ENCODE results near the gene CROCC.
"Not testable (repeated sequence)": the region's sequence is repeated elsewhere in the genome, so short reads cannot be mapped to it uniquely, and the experiment has no call there.

Gene CROCC

DNA sequence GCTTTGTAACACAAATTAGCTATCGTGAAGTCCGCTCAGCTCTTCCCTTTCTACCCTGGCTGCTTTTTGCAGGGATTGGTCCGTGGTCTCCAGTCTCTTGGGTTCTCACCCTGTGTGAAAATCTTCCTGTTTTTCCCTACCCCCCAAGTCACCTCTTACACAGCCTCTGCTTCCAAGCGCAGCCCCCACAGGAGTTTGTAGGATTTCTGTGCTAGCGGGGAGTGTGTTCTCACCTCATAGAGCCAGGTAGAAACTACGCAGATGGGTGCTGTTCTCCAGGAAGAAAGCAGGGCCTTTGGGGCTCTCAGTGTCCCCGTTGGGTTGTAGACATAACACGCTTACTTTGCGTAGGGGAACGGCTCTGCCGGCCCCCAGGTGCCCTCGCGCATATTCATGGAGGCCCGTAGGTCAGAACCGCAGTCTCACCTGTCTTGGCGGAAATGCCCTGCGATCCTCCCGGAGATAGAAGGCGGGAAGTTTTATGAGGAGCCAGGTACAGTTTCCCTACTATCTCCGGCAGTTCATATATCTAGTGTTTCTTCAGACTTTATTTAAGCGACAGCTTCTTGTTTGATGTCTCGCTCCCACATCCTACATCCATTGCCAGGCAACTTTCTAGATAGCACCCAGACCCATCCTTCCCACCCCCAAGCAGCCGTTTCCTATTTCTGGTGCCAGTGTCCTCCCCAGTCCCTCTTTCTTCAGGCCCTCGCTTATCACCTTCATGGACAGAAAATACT, 25.2 kb upstream of the CROCC start:
- peak; percentile 81 for DNase-seq

GRCh38 chr1:16897653-16898052, 24.1 kb upstream of the CROCC start:
- not testable (repeated sequence) for DNase-seq

- not testable (repeated sequence) for DNase-seq
Measured at GRCh38 chr1:16898298-16898697, 23.4 kb upstream of the CROCC start.

GRCh38 chr1:16899020-16899419, 22.7 kb upstream of the CROCC start:
- DNase-seq, result not testable (repeated sequence)

GRCh38 chr1:16900751-16901150, 21.0 kb upstream of the CROCC start:
- no peak for DNase-seq

- DNase-seq, result not testable (repeated sequence)
Measured at GRCh38 chr1:16901371-16901770, 20.4 kb upstream of the CROCC start.

- DNase-seq, result no peak
Measured at GRCh38 chr1:16903054-16903453, 18.7 kb upstream of the CROCC start.

DNA sequence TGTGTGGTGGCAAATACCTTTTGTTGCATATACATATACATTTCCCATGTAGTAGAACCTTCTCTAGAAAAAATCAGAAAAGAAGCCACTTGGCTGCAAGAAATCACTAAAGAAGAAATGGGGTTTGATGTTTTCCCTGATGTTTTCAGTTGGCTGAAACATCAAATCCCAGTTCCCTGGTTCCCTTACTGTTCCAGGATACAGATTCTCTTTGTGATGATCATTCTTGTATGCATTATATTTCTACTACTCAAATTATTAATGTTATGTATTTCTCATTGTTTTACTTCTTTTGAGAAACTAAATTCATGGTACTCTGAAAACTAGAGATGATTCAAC, 18.3 kb upstream of the CROCC start:
- DNase-seq, result no peak

DNA sequence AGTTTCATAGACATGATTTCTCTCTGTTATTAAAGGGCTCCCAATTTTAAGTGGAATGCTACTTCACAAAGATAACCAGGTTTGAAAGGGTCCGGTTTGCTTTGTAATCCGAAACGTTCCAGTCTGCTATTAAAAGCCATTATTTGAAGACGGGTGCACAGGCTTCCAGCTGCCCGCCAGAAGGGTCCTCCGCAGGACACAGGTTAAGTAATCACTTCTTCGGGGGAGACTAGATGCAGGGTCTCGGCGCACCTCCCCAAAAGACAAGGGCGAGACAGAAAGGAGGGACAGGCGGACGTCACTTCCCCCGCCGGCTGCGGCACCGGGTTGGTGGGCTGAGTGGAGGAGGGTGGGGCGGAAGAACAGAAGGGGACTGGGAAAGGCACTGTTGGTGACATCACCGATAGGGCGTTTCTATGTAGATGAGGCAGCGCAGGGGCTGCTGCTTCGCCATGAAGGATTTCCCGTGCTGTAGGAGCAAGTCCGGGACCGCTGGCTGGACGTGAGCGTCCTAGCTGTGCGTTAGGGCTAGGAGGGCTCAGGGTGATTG, 17.1 kb upstream of the CROCC start:
- DNase-seq, result peak; percentile 100

DNA sequence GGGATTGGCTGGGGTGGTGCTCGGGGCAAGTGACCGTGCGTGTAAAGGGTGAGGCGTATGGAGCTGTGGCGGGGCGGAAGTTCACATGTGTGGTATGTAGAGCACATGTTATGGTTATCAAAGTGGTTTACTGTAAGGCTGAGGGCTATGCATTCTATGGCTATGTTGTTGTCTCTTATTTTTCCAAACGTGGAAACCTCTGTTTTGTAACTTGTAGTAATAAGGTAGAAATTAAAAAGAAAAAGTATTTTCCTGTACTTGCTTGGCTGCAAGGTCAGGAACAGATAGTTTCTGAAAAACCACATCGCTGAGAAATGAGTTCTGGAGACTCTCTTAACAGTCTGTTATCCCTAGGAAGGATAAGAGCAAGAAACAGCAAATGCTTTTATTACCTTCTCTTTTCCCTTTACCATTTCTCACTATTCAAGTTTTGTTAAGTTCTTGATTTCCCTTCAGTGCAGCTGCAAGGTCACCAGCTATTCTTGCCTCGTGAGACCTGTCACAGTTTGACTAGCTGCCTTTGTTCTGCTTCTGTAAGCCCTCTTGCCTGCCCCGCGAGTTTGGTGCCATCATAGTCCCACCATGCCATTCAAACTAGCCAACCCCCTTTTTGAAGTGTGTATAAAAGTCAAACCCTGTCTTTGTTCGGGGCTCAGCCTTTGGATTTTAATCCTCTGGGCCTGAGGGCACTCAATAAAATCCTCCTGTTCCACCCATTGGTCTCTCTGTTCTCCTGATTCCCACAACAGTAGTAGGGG, 16.4 kb upstream of the CROCC start:
- peak; percentile 53 for DNase-seq

- DNase-seq, result peak; percentile 34
Measured at GRCh38 chr1:16905868-16906702, 15.6 kb upstream of the CROCC start.

DNA sequence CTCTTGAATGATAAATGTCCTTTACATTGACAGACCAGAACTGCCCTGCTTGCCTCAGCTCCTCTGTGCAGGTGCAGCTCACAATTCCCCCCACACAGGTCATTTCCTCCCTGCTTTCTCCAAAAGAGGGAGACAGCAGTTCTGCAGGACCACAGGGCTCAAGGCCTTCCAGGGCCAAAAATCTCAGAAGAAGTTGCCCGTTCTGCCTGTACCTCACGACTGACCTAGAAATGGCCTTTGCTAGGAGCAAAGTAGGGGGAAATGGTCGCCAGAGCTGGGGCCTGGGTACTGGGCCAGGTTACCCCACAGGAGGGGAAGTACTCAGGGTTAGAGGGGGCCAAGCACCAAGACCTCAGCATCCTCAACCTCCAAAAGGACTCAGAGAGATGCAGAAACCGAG, 14.9 kb upstream of the CROCC start:
- DNase-seq, result no peak

DNA sequence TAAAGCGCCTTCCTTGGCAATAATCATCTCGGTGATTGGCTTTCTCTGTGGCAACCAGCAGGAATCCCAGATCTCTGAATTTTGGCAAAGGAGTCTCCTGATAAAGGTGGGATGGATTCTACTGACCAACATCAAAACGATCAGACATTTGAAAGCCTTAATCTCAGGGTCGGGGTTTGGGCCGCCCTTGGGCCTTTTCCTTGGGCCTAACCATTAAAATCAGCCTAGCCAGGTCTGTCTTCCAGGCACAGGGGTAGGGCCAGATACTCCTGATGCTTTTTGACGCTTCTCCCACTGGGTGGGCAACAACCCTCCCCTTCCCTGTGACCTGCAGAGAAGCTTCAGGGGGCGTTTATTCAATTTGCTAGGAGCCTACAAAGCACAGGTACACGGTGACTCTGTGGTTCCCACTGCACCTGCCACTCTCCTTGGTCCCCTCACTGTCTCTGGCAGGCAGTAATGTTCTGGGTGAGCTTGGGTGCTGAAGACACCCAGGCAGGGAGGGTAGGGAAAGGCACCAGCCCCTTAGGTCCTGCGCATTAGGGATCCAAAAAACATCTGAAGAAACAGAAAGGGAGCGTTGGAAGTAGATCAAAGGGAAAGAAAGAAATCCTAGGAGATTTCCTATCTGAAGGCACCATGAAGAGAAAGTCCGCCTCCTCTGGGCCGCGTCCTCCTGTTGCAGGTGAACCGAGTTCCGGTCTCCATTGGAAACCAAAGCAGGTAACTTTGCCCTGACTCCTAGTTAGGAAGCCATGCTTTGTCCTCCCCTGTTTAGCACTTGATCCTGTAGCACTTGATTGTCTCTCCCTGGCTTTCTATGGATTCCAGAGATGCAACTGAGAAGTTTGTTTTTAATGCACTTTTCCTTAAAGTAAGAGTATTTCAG, 13.6 kb upstream of the CROCC start:
- DNase-seq, result no peak

DNA sequence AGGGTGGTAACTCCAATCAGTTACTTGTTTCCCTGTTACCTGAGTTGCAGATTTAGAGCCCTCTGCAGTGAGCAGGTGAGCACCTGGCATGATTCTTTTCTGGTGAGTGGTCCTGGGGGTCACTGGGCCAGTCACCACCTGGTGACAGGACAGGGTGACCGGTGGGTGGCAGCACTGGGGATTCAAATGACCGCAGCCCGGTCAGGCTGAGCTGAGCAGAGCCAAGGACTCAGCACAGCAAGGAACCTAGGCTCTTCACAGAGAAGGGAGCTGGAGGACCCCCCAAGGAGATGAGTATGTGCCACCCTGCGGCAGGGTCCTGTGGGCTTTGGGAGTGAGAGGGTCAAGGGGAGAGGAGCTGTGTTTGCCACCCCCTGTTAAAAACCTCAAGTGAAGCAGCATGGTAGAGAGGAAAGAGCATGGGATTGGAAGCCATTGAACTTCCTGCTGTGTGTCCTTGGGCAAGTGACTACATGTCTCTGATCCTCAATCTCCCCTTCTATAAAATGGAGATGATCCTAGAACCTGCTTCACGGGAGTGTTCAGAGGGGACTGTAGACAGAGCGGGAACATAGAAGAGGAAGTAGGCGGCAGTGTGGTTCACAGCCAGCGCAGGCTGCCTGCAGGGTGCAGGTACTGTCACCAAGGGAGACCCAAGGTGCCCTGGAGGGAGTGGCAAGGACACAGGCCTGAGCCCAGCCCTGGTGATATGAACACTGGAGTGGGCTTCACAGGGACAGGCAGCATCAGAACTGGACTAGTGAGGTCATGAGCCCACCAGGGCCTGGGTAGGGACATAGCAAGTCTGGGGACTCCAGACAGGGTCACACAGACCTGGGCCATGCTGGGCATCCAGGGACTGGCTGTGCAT, 9.6 kb upstream of the CROCC start:
- DNase-seq, result not testable (repeated sequence)

DNA sequence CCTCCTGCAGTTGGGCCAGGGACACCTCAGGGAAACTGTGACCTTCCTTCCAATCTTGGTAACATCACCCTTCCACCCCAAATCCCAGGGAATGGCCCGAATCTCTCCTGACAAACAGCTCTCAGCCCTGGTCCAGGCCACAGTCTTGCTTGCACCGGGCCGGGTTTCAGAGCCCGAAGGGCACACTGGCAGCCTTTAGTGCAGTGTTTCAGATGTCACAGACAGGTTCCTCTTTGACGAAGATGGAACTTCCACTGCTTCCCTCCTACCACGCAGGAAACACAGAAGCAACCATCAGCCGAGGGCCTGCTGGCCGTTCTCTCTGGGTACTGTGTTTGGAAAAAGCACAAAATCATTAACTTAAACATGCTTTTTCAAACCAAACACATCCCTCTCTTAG, 9.0 kb upstream of the CROCC start:
- not testable (repeated sequence) for DNase-seq

DNA sequence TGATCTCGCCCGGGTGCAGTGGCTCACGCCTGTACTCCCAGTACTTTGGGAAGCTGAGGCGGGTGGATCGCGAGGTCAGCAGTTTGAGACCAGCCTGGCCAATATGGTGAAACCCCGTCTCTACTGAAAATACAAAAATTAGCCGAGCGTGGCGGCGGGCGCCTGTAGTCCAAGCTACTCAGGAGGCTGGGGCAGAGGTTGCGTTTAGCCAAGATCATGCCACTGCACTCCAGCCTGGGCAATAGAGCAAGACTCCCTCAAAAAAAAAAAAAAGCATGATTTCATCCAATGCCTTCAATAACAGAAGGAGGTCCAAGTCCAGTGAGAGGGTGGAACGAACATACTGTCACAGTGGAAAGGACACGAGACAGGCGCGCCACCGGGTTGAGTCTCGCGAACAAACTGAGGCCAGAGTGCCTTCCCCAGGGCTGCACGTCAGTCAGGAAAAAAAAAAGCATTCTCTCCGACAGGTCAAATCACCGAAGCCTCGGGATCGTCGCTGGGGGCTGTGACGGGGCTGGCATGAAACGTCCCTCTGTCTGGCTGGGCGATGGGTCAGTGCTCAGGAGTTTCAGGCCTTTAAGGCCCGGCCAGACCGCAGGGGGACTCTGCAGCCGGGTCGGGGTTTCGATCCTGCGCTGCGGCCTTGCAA, 8.4 kb upstream of the CROCC start:
- DNase-seq, result no peak

GRCh38 chr1:16913833-16914662, 7.7 kb upstream of the CROCC start:
- DNase-seq, result peak; percentile 97

GRCh38 chr1:16914928-16915626, 6.7 kb upstream of the CROCC start:
- not testable (repeated sequence) for DNase-seq

DNA sequence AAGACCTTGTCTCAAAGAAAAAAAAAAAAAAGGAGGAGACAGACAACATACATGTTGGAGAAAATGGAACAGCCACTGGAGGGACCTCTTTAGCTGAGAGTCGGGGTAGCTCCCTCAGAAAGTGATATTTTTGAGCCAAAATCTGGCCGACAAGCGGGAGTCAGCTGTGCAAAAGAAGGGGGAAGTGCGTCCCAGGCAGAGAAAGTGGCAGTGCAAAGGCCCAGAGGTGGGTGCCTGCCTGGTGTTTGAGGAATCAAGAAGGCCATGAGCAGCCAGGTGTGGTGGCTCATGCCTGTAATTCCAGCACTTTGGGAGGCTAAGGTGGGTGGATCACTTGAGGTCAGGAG, 6.1 kb upstream of the CROCC start:
- no peak for DNase-seq

Measured in activated naive CD4-positive, alpha-beta T cell treated with Interleukin-2 at 50 U/mL for 16 hours (primary cell).